Right atrium auricular region (tissue), 2 donors: ENCODE measurements around the gene ERP27. TPM values are rescaled to one million over a fixed set of nuclear protein-coding genes. Genes with fewer than 3 reads are reported as not detected.

Experiments used
- DNase-seq: peaks from one replicate; pipeline ENCODE4 v3.0.0-alpha.2; 2019; ENCODE audit warnings: low spot score
- H3K27ac ChIP-seq, 2 donors: fragments of 200-600 bp; sonication (generic); 1 replicate in 1 of 2; 2 replicates in 1 of 2; pipeline ENCODE4 v1.5.1; 2016 to 2019
- H3K27me3 ChIP-seq, 2 donors: fragments of 200-600 bp; sonication (generic); one replicate each; pipeline versions ENCODE4 v1.5.1 to v1.6.0; 2017 to 2019
- H3K36me3 ChIP-seq: fragments of 200-600 bp; sonication (generic); one replicate; pipeline ENCODE4 v1.5.1; 2016
- H3K4me1 ChIP-seq, 2 donors: fragments of 200-600 bp; sonication (generic); one replicate each; pipeline versions ENCODE4 v1.5.1 to v1.6.0; 2017 to 2019
- H3K4me3 ChIP-seq, 2 donors: fragments of 200-600 bp; sonication (generic); 1 replicate in 1 of 2; 2 replicates in 1 of 2; pipeline ENCODE4 v1.5.1; 2017 to 2019; ENCODE audit warnings: mild to moderate bottlenecking in 1 of 2, moderate library complexity in 1 of 2
- H3K9me3 ChIP-seq, 2 donors: fragments of 200-600 bp; sonication (generic); one replicate each; pipeline ENCODE4 v1.5.1; 2019
- total RNA-seq, 2 donors: library from RNA; depleted of rRNA; stranded (reverse); fragments of >200 nt; gene quantifications; one replicate each; pipeline ENCODE4 v1.1.0, GENCODE V29; 2016
- TF ChIP-seq, protein P1 (sequence below), 2 donors: fragments of 200-600 bp; sonication (generic); IDR thresholded peaks; one replicate each; pipeline ENCODE4 v1.5.1; 2019; ENCODE audit warnings: antibody characterized with exemption in 2 of 2

ERP27 gene
- total RNA-seq, 2 donors from 2014 or later = 0.31 to 0.70 TPM

DNA sequence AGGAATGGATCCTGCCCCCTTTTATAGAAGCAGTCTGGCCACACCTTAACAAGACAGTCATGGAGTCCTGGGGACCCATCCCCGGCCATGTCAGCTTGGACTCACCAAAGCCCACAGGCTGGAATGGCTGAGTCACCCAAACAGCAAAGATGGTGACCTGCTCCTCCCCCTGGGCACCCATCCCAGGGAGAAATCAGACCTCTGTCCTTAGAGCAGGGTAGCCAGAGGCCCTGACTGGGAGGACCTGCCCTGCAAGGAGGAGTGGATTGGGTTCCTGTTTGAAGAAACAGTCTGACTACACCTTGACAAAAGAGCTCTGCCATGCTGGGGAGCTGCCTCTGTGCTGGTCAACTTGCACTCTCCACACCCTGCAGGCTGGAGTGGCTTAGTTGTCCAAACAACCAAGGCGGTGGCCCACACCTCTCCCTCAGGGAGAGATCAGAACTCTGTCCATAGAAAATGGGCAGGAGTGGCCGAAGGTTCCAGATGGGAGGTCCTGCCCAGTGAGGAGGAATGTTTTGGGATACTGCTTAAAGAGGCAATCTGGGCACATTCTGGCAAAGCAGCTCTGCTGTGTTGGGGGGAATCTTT, 69.3 kb downstream of the ERP27 start:
- DNase-seq = no peak
- Histone ChIP-seq H3K4me3 (no peak overlapping the region), H3K27me3 (no peaks in the 10 kb centered on the region), H3K9me3 (no peaks in the 10 kb centered on the region), H3K27ac (no peak overlapping the region), H3K4me1 (no peaks in the 10 kb centered on the region), H3K36me3 (no peaks in the 10 kb centered on the region)
- TF ChIP-seq, protein P1, sequence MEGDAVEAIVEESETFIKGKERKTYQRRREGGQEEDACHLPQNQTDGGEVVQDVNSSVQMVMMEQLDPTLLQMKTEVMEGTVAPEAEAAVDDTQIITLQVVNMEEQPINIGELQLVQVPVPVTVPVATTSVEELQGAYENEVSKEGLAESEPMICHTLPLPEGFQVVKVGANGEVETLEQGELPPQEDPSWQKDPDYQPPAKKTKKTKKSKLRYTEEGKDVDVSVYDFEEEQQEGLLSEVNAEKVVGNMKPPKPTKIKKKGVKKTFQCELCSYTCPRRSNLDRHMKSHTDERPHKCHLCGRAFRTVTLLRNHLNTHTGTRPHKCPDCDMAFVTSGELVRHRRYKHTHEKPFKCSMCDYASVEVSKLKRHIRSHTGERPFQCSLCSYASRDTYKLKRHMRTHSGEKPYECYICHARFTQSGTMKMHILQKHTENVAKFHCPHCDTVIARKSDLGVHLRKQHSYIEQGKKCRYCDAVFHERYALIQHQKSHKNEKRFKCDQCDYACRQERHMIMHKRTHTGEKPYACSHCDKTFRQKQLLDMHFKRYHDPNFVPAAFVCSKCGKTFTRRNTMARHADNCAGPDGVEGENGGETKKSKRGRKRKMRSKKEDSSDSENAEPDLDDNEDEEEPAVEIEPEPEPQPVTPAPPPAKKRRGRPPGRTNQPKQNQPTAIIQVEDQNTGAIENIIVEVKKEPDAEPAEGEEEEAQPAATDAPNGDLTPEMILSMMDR (IDR thresholded peaks at IDR 0.05) = no peak

Other genes starting within 250 kb of the ERP27 start
- gene GUCY2C, start 241.9 kb downstream of the ERP27 start, total RNA-seq = not detected
- 10 to 100 TPM; 19.9 to 21.9 TPM for gene WBP11, start 135.1 kb downstream of the ERP27 start, total RNA-seq
- gene C12orf60, start 134.9 kb downstream of the ERP27 start, total RNA-seq = 1 to 10 TPM in 1 of 2 donors, under 1 TPM in 1; 0.90 to 1.1 TPM
- gene SMCO3, start 124.4 kb downstream of the ERP27 start, total RNA-seq = under 1 TPM; 0.33 to 0.43 TPM
- gene ART4, start 95.0 kb downstream of the ERP27 start, total RNA-seq = 10 to 100 TPM; 12.1 to 25.9 TPM
- 100 to 1,000 TPM; 287 to 454 TPM for gene MGP, start 52.7 kb downstream of the ERP27 start, total RNA-seq
- gene ARHGDIB, start 23.1 kb upstream of the ERP27 start, total RNA-seq = 100 to 1,000 TPM in 1 of 2 donors, 10 to 100 TPM in 1; 69.5 to 124 TPM
- not detected for gene PDE6H, start 34.5 kb upstream of the ERP27 start, total RNA-seq